DMS114 treated with DMSO at 0.1 percent for 48 hours (cell line): ENCODE results near the gene DCD.

Source experiments
- DNase-seq: peaks from one replicate; lab custom pipeline; 2025; ENCODE audit not compliant: unreplicated experiment; lab: John Stamatoyannopoulos, UW

DCD gene

GRCh38 chr12:54608769-54609168 lies 39.4 kb downstream of the DCD start:
- no peak for DNase-seq

- DNase-seq, result no peak
Observed at GRCh38 chr12:54608156-54608555, 40.0 kb downstream of the DCD start.

GRCh38 chr12:54606556-54606955 lies 41.6 kb downstream of the DCD start:
- no peak for DNase-seq

GRCh38 chr12:54605138-54605970 lies 42.8 kb downstream of the DCD start:
- no peak for DNase-seq

- no peak for DNase-seq
Observed at GRCh38 chr12:54604436-54604835, 43.7 kb downstream of the DCD start.

- DNase-seq, result no peak
Observed at GRCh38 chr12:54603872-54604271, 44.3 kb downstream of the DCD start.

- DNase-seq, result peak; percentile 81
Observed at GRCh38 chr12:54603173-54603814, 44.9 kb downstream of the DCD start.

- DNase-seq, result no peak
Observed at GRCh38 chr12:54602661-54603060, 45.5 kb downstream of the DCD start.

- no peak for DNase-seq
Observed at GRCh38 chr12:54601841-54602240, 46.3 kb downstream of the DCD start.

- DNase-seq, result no peak
Observed at GRCh38 chr12:54598970-54599369, 49.2 kb downstream of the DCD start.

- DNase-seq, result peak; percentile 58
Observed at GRCh38 chr12:54596526-54596946, 51.6 kb downstream of the DCD start.

- no peak for DNase-seq
Observed at GRCh38 chr12:54595471-54595870, 52.7 kb downstream of the DCD start.
